Astrocyte of the cerebellum (primary cell): ENCODE measurements around the gene BAHCC1.

Experiments used
- DNase-seq: peaks from one replicate; pipeline ENCODE4 v3.0.0-alpha.2; 2011; ENCODE audit warnings: low read depth
- H3K4me3 ChIP-seq: 2 replicates; pipeline ENCODE4 v1.5.1; 2011; ENCODE audit warnings: mild to moderate bottlenecking, low read depth, low read length, moderate library complexity
- CTCF ChIP-seq: IDR thresholded peaks from 2 replicates; pipeline ENCODE4 v1.5.1; 2012; ENCODE audit warnings: low read length, low read depth, moderate library complexity, mild to moderate bottlenecking; ENCODE audit errors: missing control alignments
- in situ Hi-C: cut with HindIII; loops from 2 replicates; pipeline ENCODE4 v1.10.0; 2017; ENCODE audit warnings: low sequenced_read_pairs

BAHCC1 gene

GRCh38 chr17:81510785-81511553 lies 115.7 kb downstream of the BAHCC1 start:
- DNase-seq: no peak
- peak overlapping the region; percentile 97 for H3K4me3 ChIP-seq
- in situ Hi-C loops: loop anchor here (5.0 kb wide), 1 partner anchor 109 kb away; no protein-coding TSS in a partner anchor
- TF ChIP-seq CTCF: no peak

GRCh38 chr17:81511554-81511803 lies 116.2 kb downstream of the BAHCC1 start:
- no peak for TF ChIP-seq CTCF
- H3K4me3 ChIP-seq: peak overlapping the region; percentile 97
- no peak for DNase-seq
- in situ Hi-C loops: loop anchor here (5.0 kb wide), 1 partner anchor 109 kb away; no protein-coding TSS in a partner anchor

- in situ Hi-C loops: loop anchor here (5.0 kb wide), 1 partner anchor 110 kb away; no protein-coding TSS in a partner anchor
- TF ChIP-seq CTCF: no peak
- H3K4me3 ChIP-seq: peak overlapping the region; percentile 97
- no peak for DNase-seq
These were observed 116.7 kb downstream of the BAHCC1 start for GRCh38 chr17:81511804-81512561.

GRCh38 chr17:81512562-81513371 lies 117.5 kb downstream of the BAHCC1 start, which contains the start of gene ACTG1:
ACTG1 (minus strand) TSS chr17:81512799; CDS start chr17:81512354, 445 bp downstream.
- TF ChIP-seq CTCF: no peak
- in situ Hi-C loops: loop anchor here (5.0 kb wide), 1 partner anchor 110 kb away; no protein-coding TSS in a partner anchor
- peak within 1 kb of the TSS; percentile 97 for H3K4me3 ChIP-seq
- DNase-seq: peak; percentile 78

GRCh38 chr17:81513372-81513752 lies 118.1 kb downstream of the BAHCC1 start:
- in situ Hi-C loops: loop anchor here (5.0 kb wide), 1 partner anchor 111 kb away; no protein-coding TSS in a partner anchor
- DNase-seq: no peak
- TF ChIP-seq CTCF: no peak
- H3K4me3 ChIP-seq: peak overlapping the region; percentile 68

GRCh38 chr17:81513753-81514488 lies 118.7 kb downstream of the BAHCC1 start:
- in situ Hi-C loops: loop anchor here (5.0 kb wide), 1 partner anchor 112 kb away; no protein-coding TSS in a partner anchor
- no peak for TF ChIP-seq CTCF
- H3K4me3 ChIP-seq: peak overlapping the region; percentile 68
- DNase-seq: peak; percentile 49
